ENCODE results near the gene SLC29A3. TPM values are rescaled to one million over a fixed set of nuclear protein-coding genes. Genes with fewer than 3 reads are reported as not detected.

Gene SLC29A3
- total RNA-seq, 2 donors from 2014 or later: 14.1 to 16.8 TPM

DNA sequence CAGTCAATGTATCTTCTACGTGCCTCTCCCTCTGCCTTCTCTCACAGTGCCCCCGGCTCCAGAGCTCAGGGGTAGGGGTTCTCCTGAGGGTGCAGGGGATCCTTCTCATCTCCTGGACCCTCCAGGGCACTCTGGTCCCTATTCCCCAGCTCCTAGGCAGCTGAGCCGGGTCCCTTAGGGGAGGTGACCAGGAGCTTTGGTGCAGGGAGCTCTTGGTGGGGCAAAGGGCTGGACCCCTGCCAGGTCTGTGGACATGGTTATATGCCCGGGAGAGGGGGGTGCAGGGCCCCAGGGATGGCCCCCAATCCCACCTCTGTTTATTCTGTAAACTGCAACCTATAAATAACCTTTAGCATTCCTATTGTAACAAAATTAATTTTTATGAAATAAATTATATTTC lies 16.6 kb upstream of the SLC29A3 start:
- Histone ChIP-seq H3K27me3 (ENCODE audit: control insufficient read depth, insufficient read depth, low read length, poor library complexity, severe bottlenecking) (no peaks in the 10 kb centered on the region), H3K36me3 (ENCODE audit: control insufficient read depth, insufficient read depth, low read length) (peaks cover 4% of the 10 kb centered on the region), H3K27ac (ENCODE audit: low read depth, low read length) (no peak overlapping the region), H3K9ac (ENCODE audit: extremely low read depth, low read length, poor library complexity, severe bottlenecking) (no peak overlapping the region), H3K9me3 (ENCODE audit: control insufficient read depth, low read length) (no peaks in the 10 kb centered on the region), H3K4me1 (ENCODE audit: control insufficient read depth, insufficient read depth, low read length) (no peaks in the 10 kb centered on the region), H3K4me3 (ENCODE audit: low read length) (no peak overlapping the region)
- no peaks in the 10 kb centered on the region for H3K4me1 Mint-ChIP-seq
- no peak for DNase-seq
- H3K27me3 Mint-ChIP-seq (ENCODE audit: insufficient read depth): no peaks in the 10 kb centered on the region
- no peaks in the 10 kb centered on the region for H3K9me3 Mint-ChIP-seq
- H3K36me3 Mint-ChIP-seq (ENCODE audit: low read depth): peaks cover 5% of the 10 kb centered on the region
- H3K4me3 Mint-ChIP-seq: no peak overlapping the region
- no peak overlapping the region for H3K27ac Mint-ChIP-seq
- 92 to 93% methylated on average over 3 to 4 of the region's 4 CpGs for WGBS, 2 experiments (ENCODE audit: insufficient coverage in 1 of 2, insufficient read length in 1 of 2)
- TF ChIP-seq, protein P1, sequence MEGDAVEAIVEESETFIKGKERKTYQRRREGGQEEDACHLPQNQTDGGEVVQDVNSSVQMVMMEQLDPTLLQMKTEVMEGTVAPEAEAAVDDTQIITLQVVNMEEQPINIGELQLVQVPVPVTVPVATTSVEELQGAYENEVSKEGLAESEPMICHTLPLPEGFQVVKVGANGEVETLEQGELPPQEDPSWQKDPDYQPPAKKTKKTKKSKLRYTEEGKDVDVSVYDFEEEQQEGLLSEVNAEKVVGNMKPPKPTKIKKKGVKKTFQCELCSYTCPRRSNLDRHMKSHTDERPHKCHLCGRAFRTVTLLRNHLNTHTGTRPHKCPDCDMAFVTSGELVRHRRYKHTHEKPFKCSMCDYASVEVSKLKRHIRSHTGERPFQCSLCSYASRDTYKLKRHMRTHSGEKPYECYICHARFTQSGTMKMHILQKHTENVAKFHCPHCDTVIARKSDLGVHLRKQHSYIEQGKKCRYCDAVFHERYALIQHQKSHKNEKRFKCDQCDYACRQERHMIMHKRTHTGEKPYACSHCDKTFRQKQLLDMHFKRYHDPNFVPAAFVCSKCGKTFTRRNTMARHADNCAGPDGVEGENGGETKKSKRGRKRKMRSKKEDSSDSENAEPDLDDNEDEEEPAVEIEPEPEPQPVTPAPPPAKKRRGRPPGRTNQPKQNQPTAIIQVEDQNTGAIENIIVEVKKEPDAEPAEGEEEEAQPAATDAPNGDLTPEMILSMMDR (conservative IDR thresholded peaks at IDR 0.05): no peak

DNA sequence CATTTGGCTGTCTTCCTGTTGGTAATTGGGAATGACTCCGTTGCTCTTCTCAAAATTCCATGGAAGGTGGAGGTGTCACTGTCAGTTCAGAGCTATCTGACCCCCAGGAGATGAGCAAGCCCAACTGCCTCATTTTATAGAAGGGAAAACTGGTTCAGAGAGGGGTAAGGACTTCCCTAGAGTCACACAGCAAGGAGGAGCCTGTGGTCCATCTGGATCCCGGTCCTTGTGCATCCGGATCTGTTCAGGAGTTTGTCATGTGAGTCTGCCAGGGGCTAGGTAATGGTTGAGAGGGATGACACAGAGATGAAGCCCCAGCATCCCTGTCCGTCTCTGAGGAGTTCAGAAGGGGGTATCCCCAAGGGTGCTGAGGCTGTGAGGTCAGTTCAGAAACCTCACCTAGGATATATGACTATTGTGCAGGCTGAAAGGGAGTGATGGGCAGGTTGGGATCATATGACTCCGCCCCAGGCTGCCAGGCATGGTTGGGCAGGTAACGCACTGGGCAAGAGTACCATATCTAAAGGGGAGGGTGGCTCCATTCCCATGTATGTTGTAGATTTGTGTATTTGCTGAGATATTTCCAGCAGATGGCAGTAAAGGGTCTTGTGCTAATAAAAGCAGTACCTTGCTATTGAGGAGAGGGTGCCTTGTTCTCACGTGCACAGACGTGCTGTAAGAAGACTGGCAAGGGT lies 16.0 kb upstream of the SLC29A3 start:
- no peak overlapping the region for H3K9ac ChIP-seq (ENCODE audit: extremely low read depth, low read length, poor library complexity, severe bottlenecking)
- H3K4me1 Mint-ChIP-seq: no peaks in the 10 kb centered on the region
- H3K4me1 ChIP-seq (ENCODE audit: control insufficient read depth, insufficient read depth, low read length): no peaks in the 10 kb centered on the region
- no peak overlapping the region for H3K27ac Mint-ChIP-seq
- H3K36me3 ChIP-seq (ENCODE audit: control insufficient read depth, insufficient read depth, low read length): peaks cover 4% of the 10 kb centered on the region
- peaks cover 3% of the 10 kb centered on the region for H3K36me3 Mint-ChIP-seq (ENCODE audit: low read depth)
- TF ChIP-seq, protein P1 (conservative IDR thresholded peaks at IDR 0.05): peak; percentile 69
- H3K27me3 Mint-ChIP-seq (ENCODE audit: insufficient read depth): no peaks in the 10 kb centered on the region
- H3K4me3 Mint-ChIP-seq: no peak overlapping the region
- no peak for DNase-seq
- no peak overlapping the region for H3K4me3 ChIP-seq (ENCODE audit: low read length)
- WGBS, 2 experiments (ENCODE audit: insufficient coverage in 1 of 2, insufficient read length in 1 of 2): 72 to 82% methylated on average over 6 to 8 of the region's 8 CpGs
- H3K9me3 Mint-ChIP-seq: no peaks in the 10 kb centered on the region
- no peaks in the 10 kb centered on the region for H3K27me3 ChIP-seq (ENCODE audit: control insufficient read depth, insufficient read depth, low read length, poor library complexity, severe bottlenecking)
- no peak overlapping the region for H3K27ac ChIP-seq (ENCODE audit: low read depth, low read length)
- no peaks in the 10 kb centered on the region for H3K9me3 ChIP-seq (ENCODE audit: control insufficient read depth, low read length)

DNA sequence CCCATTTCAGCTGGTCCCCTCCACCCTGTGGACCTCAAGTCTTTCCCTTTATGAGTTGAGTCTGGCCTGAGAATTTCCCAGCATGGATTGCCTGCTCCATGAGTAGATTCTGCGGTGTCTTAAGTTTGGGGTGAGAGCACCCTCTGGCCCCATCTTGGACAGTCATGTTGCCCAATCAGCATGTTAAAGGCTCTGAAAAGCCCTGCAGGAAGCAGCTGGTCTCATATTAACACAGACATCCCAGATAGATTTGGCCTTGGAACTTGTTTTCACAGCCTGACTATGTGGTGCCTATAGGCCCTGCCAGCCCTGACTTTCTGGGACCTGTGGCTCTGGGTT lies 15.5 kb upstream of the SLC29A3 start:
- 50 to 74% methylated on average over 1 of the region's 1 CpG for WGBS, 2 experiments (ENCODE audit: insufficient coverage in 1 of 2, insufficient read length in 1 of 2)
- TF ChIP-seq, protein P1 (conservative IDR thresholded peaks at IDR 0.05): no peak
- no peak overlapping the region for H3K4me3 ChIP-seq (ENCODE audit: low read length)
- no peaks in the 10 kb centered on the region for H3K27me3 ChIP-seq (ENCODE audit: control insufficient read depth, insufficient read depth, low read length, poor library complexity, severe bottlenecking)
- no peaks in the 10 kb centered on the region for H3K36me3 Mint-ChIP-seq (ENCODE audit: low read depth)
- H3K27ac Mint-ChIP-seq: no peak overlapping the region
- no peaks in the 10 kb centered on the region for H3K4me1 Mint-ChIP-seq
- H3K27ac ChIP-seq (ENCODE audit: low read depth, low read length): no peak overlapping the region
- peaks cover 3% of the 10 kb centered on the region for H3K36me3 ChIP-seq (ENCODE audit: control insufficient read depth, insufficient read depth, low read length)
- no peaks in the 10 kb centered on the region for H3K9me3 ChIP-seq (ENCODE audit: control insufficient read depth, low read length)
- H3K27me3 Mint-ChIP-seq (ENCODE audit: insufficient read depth): no peaks in the 10 kb centered on the region
- no peaks in the 10 kb centered on the region for H3K9me3 Mint-ChIP-seq
- no peak overlapping the region for H3K4me3 Mint-ChIP-seq
- no peak for DNase-seq
- no peak overlapping the region for H3K9ac ChIP-seq (ENCODE audit: extremely low read depth, low read length, poor library complexity, severe bottlenecking)
- no peaks in the 10 kb centered on the region for H3K4me1 ChIP-seq (ENCODE audit: control insufficient read depth, insufficient read depth, low read length)

All from endodermal cell (in vitro differentiated cells).